ENCODE results near the gene PIGQ.

DNA sequence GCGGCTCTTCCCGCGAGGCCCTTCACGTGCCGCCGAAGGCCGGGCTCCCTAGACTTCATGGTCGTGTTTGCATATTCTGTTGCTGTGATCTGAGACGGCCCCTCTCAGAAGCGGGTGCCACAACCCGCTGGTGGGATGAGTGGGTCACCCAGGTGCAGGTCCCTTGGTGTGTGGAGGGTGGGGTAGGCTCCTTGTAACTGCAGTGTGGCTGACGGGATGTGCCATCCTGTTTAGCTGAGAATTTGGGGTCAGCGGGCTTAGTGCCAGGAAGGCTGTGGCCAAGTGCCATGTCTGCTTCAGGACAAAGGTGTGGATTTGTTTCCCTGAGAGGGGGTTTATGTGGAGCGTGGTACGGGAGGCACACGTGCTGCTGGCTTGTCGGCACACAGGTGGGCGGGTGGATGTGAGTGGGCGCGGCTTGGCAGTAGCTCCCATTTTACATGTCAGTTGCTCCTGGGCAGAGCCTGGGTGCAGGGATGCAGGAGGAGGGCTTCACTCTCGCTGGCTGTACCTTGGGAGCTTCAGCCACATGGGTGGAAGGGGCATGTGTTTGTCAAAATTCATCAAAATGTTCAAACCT, 51.8 kb downstream of the PIGQ start:
- no peak for TF ChIP-seq GATA2 (IDR thresholded peaks at IDR 0.05; ENCODE audit: low read depth, low read length)
- TF ChIP-seq GATA3 (IDR thresholded peaks at IDR 0.05; ENCODE audit: low read depth, low read length) = no peak

Measured in SH-SY5Y (cell line).